HG02678 (cell line): ENCODE measurements around the gene TMED9.
"Not testable (repeated sequence)": the region's sequence is repeated elsewhere in the genome, so short reads cannot be mapped to it uniquely, and the experiment has no call there.

Experiments
- ATAC-seq: cut with Tn5 transposase; IDR thresholded peaks from one replicate; pipeline ENCODE4 v1.9.1; 2021; ENCODE audit warnings: mild to moderate bottlenecking, moderate library complexity; ENCODE audit not compliant: unreplicated experiment

The TMED9 gene

GRCh38 chr5:177605667-177606066 lies 13.7 kb downstream of the TMED9 start:
- ATAC-seq, result no peak

GRCh38 chr5:177606071-177607051 lies 14.4 kb downstream of the TMED9 start:
- no peak for ATAC-seq

GRCh38 chr5:177607115-177607451 lies 15.1 kb downstream of the TMED9 start:
- no peak for ATAC-seq

GRCh38 chr5:177607452-177608192 lies 15.6 kb downstream of the TMED9 start:
- ATAC-seq, result peak; percentile 65

- no peak for ATAC-seq
Observed at GRCh38 chr5:177608243-177609075, 16.5 kb downstream of the TMED9 start.

GRCh38 chr5:177609076-177610059 lies 17.4 kb downstream of the TMED9 start:
- ATAC-seq, result no peak

GRCh38 chr5:177610131-177610769 lies 18.2 kb downstream of the TMED9 start:
- ATAC-seq, result no peak

GRCh38 chr5:177610770-177611445 lies 18.9 kb downstream of the TMED9 start:
- ATAC-seq, result no peak

GRCh38 chr5:177611446-177612214 lies 19.6 kb downstream of the TMED9 start:
- ATAC-seq, result no peak

- ATAC-seq, result no peak
Observed at GRCh38 chr5:177612215-177612673, 20.2 kb downstream of the TMED9 start.

GRCh38 chr5:177620560-177620959 lies 28.6 kb downstream of the TMED9 start:
- ATAC-seq, result no peak

- not testable (repeated sequence) for ATAC-seq
Observed at GRCh38 chr5:177624172-177624571, 32.2 kb downstream of the TMED9 start.

- not testable (repeated sequence) for ATAC-seq
Observed at GRCh38 chr5:177630186-177630585, 38.2 kb downstream of the TMED9 start.

GRCh38 chr5:177634912-177635311 lies 42.9 kb downstream of the TMED9 start:
- not testable (repeated sequence) for ATAC-seq

- not testable (repeated sequence) for ATAC-seq
Observed at GRCh38 chr5:177645462-177645861, 53.5 kb downstream of the TMED9 start.
